HG03439 (cell line): ENCODE measurements around the gene GCLC.

Source experiments
- ATAC-seq: cut with Tn5 transposase; IDR thresholded peaks from one replicate; pipeline ENCODE4 v1.9.1; 2021; ENCODE audit warnings: mild to moderate bottlenecking, moderate library complexity; ENCODE audit not compliant: unreplicated experiment

Gene GCLC

GRCh38 chr6:53527249-53527765 is 17.6 kb downstream of the GCLC start:
- no peak for ATAC-seq

GRCh38 chr6:53526000-53526399 is 18.9 kb downstream of the GCLC start:
- ATAC-seq, result no peak

GRCh38 chr6:53524455-53524815 is 20.5 kb downstream of the GCLC start:
- ATAC-seq, result no peak

- ATAC-seq, result no peak
Observed at GRCh38 chr6:53523511-53524454, 21.1 kb downstream of the GCLC start.

- no peak for ATAC-seq
Observed at GRCh38 chr6:53520320-53520928, 24.5 kb downstream of the GCLC start.

- no peak for ATAC-seq
Observed at GRCh38 chr6:53518862-53519261, 26.0 kb downstream of the GCLC start.

- ATAC-seq, result no peak
Observed at GRCh38 chr6:53517021-53517420, 27.9 kb downstream of the GCLC start.

GRCh38 chr6:53514677-53515076 is 30.2 kb downstream of the GCLC start:
- no peak for ATAC-seq

GRCh38 chr6:53513519-53513966 is 31.4 kb downstream of the GCLC start:
- ATAC-seq, result no peak

GRCh38 chr6:53513056-53513455 is 31.8 kb downstream of the GCLC start:
- ATAC-seq, result no peak

- ATAC-seq, result no peak
Observed at GRCh38 chr6:53512626-53513025, 32.3 kb downstream of the GCLC start.

GRCh38 chr6:53510746-53511145 is 34.2 kb downstream of the GCLC start:
- ATAC-seq, result no peak

GRCh38 chr6:53506872-53507271 is 38.0 kb downstream of the GCLC start:
- ATAC-seq, result no peak

- ATAC-seq, result no peak
Observed at GRCh38 chr6:53504512-53504911, 40.4 kb downstream of the GCLC start.

- no peak for ATAC-seq
Observed at GRCh38 chr6:53503060-53503459, 41.8 kb downstream of the GCLC start.

- ATAC-seq, result no peak
Observed at GRCh38 chr6:53501432-53501831, 43.5 kb downstream of the GCLC start.

GRCh38 chr6:53500095-53500494 is 44.8 kb downstream of the GCLC start:
- no peak for ATAC-seq

GRCh38 chr6:53499094-53499493 is 45.8 kb downstream of the GCLC start:
- ATAC-seq, result no peak

- ATAC-seq, result no peak
Observed at GRCh38 chr6:53498649-53499048, 46.3 kb downstream of the GCLC start.

- no peak for ATAC-seq
Observed at GRCh38 chr6:53497905-53498304, 47.0 kb downstream of the GCLC start.

- ATAC-seq, result no peak
Observed at GRCh38 chr6:53496797-53497375, 48.0 kb downstream of the GCLC start.
